HG03571 (cell line): ENCODE data around the gene LIX1L.

Source experiments
- ATAC-seq: cut with Tn5 transposase; IDR thresholded peaks from one replicate; pipeline ENCODE4 v1.9.1; 2021; ENCODE audit not compliant: unreplicated experiment

Gene LIX1L

GRCh38 chr1:145963265-145964019 lies 5.6 kb upstream of the LIX1L start:
- ATAC-seq = no peak

- no peak for ATAC-seq
Measured at GRCh38 chr1:145962157-145963102, 4.6 kb upstream of the LIX1L start.

- ATAC-seq = no peak
Measured at GRCh38 chr1:145961425-145962156, 3.8 kb upstream of the LIX1L start.

GRCh38 chr1:145961109-145961424 lies 3.2 kb upstream of the LIX1L start:
- no peak for ATAC-seq

- no peak for ATAC-seq
Measured at GRCh38 chr1:145960468-145961108, 2.8 kb upstream of the LIX1L start.

GRCh38 chr1:145959957-145960467 lies 2.2 kb upstream of the LIX1L start:
- no peak for ATAC-seq

- ATAC-seq = no peak
Measured at GRCh38 chr1:145959333-145959732, 1.5 kb upstream of the LIX1L start.

GRCh38 chr1:145958734-145959133 lies 917 bp upstream of the LIX1L start:
- no peak for ATAC-seq

GRCh38 chr1:145956781-145957442 lies 905 bp downstream of the LIX1L start:
- no peak for ATAC-seq

- ATAC-seq = no peak
Measured at GRCh38 chr1:145956361-145956760, 1.5 kb downstream of the LIX1L start.

GRCh38 chr1:145955436-145955835 lies 2.4 kb downstream of the LIX1L start:
- ATAC-seq = no peak

GRCh38 chr1:145953861-145954260 lies 4.0 kb downstream of the LIX1L start:
- ATAC-seq = no peak

- ATAC-seq = no peak
Measured at GRCh38 chr1:145952903-145953302, 4.9 kb downstream of the LIX1L start.

GRCh38 chr1:145951526-145951925 lies 6.3 kb downstream of the LIX1L start:
- no peak for ATAC-seq

GRCh38 chr1:145949219-145949618 lies 8.6 kb downstream of the LIX1L start:
- ATAC-seq = no peak

GRCh38 chr1:145947551-145947950 lies 10.3 kb downstream of the LIX1L start:
- no peak for ATAC-seq

- ATAC-seq = no peak
Measured at GRCh38 chr1:145946477-145946986, 11.3 kb downstream of the LIX1L start.

GRCh38 chr1:145944532-145944931 lies 13.3 kb downstream of the LIX1L start:
- no peak for ATAC-seq

GRCh38 chr1:145942871-145943270 lies 14.9 kb downstream of the LIX1L start:
- ATAC-seq = no peak

GRCh38 chr1:145942405-145942804 lies 15.4 kb downstream of the LIX1L start:
- ATAC-seq = no peak
